ENCODE measurements around the gene LINGO1. TPM values are rescaled to one million over a fixed set of nuclear protein-coding genes. Genes with fewer than 3 reads are reported as not detected.

LINGO1 gene
- polyA plus RNA-seq, 2 donors: 0.08 to 0.25 TPM

GRCh38 chr15:77612958-77613601 lies 19.6 kb downstream of the LINGO1 start:
- Histone ChIP-seq H3K36me3 (ENCODE audit: control insufficient read depth in 2 of 2, insufficient read depth in 2 of 2, low read length in 1 of 2) (no peaks in the 10 kb centered on the region), H3K9me3 (ENCODE audit: control insufficient read depth in 2 of 2, insufficient read depth in 1 of 2, low read depth in 1 of 2, low read length in 1 of 2) (no peaks in the 10 kb centered on the region), H3K4me3 (ENCODE audit: low read depth in 1 of 2, low read length in 2 of 2) (no peak overlapping the region), H3K4me1 (ENCODE audit: control insufficient read depth in 2 of 2, insufficient read depth in 2 of 2, low read length in 1 of 2) (no peaks in the 10 kb centered on the region), H3K27ac (ENCODE audit: low read depth in 2 of 2, low read length in 1 of 2) (no peak overlapping the region), H3K27me3 (ENCODE audit: control insufficient read depth in 1 of 2, insufficient read depth in 2 of 2, low read length in 2 of 2) (no peaks in the 10 kb centered on the region)
- 66 to 69% methylated on average over 8 of the region's 8 CpGs for WGBS, 2 donors

GRCh38 chr15:77611767-77612166 lies 20.9 kb downstream of the LINGO1 start:
- H3K27ac ChIP-seq (ENCODE audit: low read depth in 2 of 2, low read length in 1 of 2): no peak overlapping the region
- no peaks in the 10 kb centered on the region for H3K27me3 ChIP-seq (ENCODE audit: control insufficient read depth in 1 of 2, insufficient read depth in 2 of 2, low read length in 2 of 2)
- no peaks in the 10 kb centered on the region for H3K9me3 ChIP-seq (ENCODE audit: control insufficient read depth in 2 of 2, insufficient read depth in 1 of 2, low read depth in 1 of 2, low read length in 1 of 2)
- no peak overlapping the region for H3K4me3 ChIP-seq (ENCODE audit: low read depth in 1 of 2, low read length in 2 of 2)
- no peaks in the 10 kb centered on the region for H3K36me3 ChIP-seq (ENCODE audit: control insufficient read depth in 2 of 2, insufficient read depth in 2 of 2, low read length in 1 of 2)
- WGBS, 2 donors: 68% methylated on average over 10 of the region's 10 CpGs
- no peaks in the 10 kb centered on the region for H3K4me1 ChIP-seq (ENCODE audit: control insufficient read depth in 2 of 2, insufficient read depth in 2 of 2, low read length in 1 of 2)

- no peaks in the 10 kb centered on the region for H3K27me3 ChIP-seq (ENCODE audit: control insufficient read depth in 1 of 2, insufficient read depth in 2 of 2, low read length in 2 of 2)
- H3K4me1 ChIP-seq (ENCODE audit: control insufficient read depth in 2 of 2, insufficient read depth in 2 of 2, low read length in 1 of 2): no peaks in the 10 kb centered on the region
- H3K4me3 ChIP-seq (ENCODE audit: low read depth in 1 of 2, low read length in 2 of 2): no peak overlapping the region
- no peak overlapping the region for H3K27ac ChIP-seq (ENCODE audit: low read depth in 2 of 2, low read length in 1 of 2)
- no peaks in the 10 kb centered on the region for H3K9me3 ChIP-seq (ENCODE audit: control insufficient read depth in 2 of 2, insufficient read depth in 1 of 2, low read depth in 1 of 2, low read length in 1 of 2)
- H3K36me3 ChIP-seq (ENCODE audit: control insufficient read depth in 2 of 2, insufficient read depth in 2 of 2, low read length in 1 of 2): no peaks in the 10 kb centered on the region
- 67 to 72% methylated on average over 9 of the region's 9 CpGs for WGBS, 2 donors
These were observed 22.0 kb downstream of the LINGO1 start for GRCh38 chr15:77610731-77611130.

DNA sequence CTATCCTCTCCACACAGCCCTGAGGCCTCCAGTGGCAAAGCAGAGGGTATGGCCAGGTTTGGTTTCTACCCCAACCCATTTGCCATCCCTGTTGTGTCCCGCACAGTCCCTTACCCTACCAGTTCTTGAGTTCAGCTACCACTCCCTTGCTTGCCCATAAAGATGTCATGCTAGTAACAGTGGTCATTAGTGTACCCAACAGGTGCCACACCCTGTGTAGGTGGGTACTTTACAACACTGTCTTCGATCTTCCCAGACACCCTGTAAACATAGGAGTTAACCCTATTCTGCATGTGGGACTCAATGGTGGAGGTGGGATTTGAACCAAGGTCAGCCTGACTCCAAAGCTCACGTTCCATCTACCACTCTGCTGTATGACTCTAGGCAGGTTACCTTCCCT lies 23.2 kb downstream of the LINGO1 start:
- 71 to 72% methylated on average over 3 of the region's 3 CpGs for WGBS, 2 donors
- Histone ChIP-seq H3K9me3 (ENCODE audit: control insufficient read depth in 2 of 2, insufficient read depth in 1 of 2, low read depth in 1 of 2, low read length in 1 of 2) (no peaks in the 10 kb centered on the region), H3K4me3 (ENCODE audit: low read depth in 1 of 2, low read length in 2 of 2) (no peak overlapping the region), H3K27me3 (ENCODE audit: control insufficient read depth in 1 of 2, insufficient read depth in 2 of 2, low read length in 2 of 2) (no peaks in the 10 kb centered on the region), H3K4me1 (ENCODE audit: control insufficient read depth in 2 of 2, insufficient read depth in 2 of 2, low read length in 1 of 2) (no peaks in the 10 kb centered on the region), H3K27ac (ENCODE audit: low read depth in 2 of 2, low read length in 1 of 2) (no peak overlapping the region), H3K36me3 (ENCODE audit: control insufficient read depth in 2 of 2, insufficient read depth in 2 of 2, low read length in 1 of 2) (no peaks in the 10 kb centered on the region)

DNA sequence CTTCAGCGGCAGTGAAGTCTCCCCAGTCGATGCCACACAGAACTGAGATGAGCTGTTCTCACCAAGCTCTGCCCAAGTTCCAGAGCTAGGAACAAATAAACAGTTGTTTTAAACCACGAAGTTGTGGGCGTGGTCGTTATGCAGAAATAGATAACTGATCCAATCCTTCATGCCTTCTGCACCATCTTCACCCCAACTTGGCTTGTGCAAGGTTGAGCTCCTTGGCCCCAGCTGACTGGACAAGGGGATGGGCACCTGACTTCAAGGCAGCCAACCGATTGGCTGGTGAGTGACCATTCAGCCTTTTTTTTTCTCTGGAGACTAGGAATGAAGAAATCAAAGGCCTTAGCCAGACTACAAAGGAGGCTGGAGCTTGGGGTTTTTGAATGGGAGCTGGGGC lies 23.9 kb downstream of the LINGO1 start:
- 79 to 84% methylated on average over 6 of the region's 6 CpGs for WGBS, 2 donors
- no peaks in the 10 kb centered on the region for H3K4me1 ChIP-seq (ENCODE audit: control insufficient read depth in 2 of 2, insufficient read depth in 2 of 2, low read length in 1 of 2)
- H3K9me3 ChIP-seq (ENCODE audit: control insufficient read depth in 2 of 2, insufficient read depth in 1 of 2, low read depth in 1 of 2, low read length in 1 of 2): no peaks in the 10 kb centered on the region
- H3K27ac ChIP-seq (ENCODE audit: low read depth in 2 of 2, low read length in 1 of 2): no peak overlapping the region
- H3K27me3 ChIP-seq (ENCODE audit: control insufficient read depth in 1 of 2, insufficient read depth in 2 of 2, low read length in 2 of 2): no peaks in the 10 kb centered on the region
- no peak overlapping the region for H3K4me3 ChIP-seq (ENCODE audit: low read depth in 1 of 2, low read length in 2 of 2)
- no peaks in the 10 kb centered on the region for H3K36me3 ChIP-seq (ENCODE audit: control insufficient read depth in 2 of 2, insufficient read depth in 2 of 2, low read length in 1 of 2)

DNA sequence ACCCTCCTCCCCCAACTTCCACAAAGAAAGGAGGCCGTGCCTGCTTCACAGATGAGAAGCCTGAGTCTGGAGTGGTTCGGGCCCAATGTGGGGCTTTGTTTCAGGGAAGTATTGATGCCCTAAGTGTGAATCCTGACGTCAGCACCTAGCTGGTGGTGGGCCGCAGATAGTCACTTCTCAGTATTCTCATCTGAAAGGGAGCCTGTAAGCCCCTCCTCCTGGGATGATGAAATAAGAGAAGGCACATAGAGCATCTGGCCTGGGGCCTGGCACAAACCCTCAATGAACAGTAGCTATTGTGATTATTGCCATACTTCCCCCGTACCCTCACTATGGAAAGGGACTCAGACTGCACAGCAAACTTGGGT lies 24.8 kb downstream of the LINGO1 start:
- Histone ChIP-seq H3K4me3 (ENCODE audit: low read depth in 1 of 2, low read length in 2 of 2) (no peak overlapping the region), H3K27me3 (ENCODE audit: control insufficient read depth in 1 of 2, insufficient read depth in 2 of 2, low read length in 2 of 2) (no peaks in the 10 kb centered on the region), H3K4me1 (ENCODE audit: control insufficient read depth in 2 of 2, insufficient read depth in 2 of 2, low read length in 1 of 2) (no peaks in the 10 kb centered on the region), H3K9me3 (ENCODE audit: control insufficient read depth in 2 of 2, insufficient read depth in 1 of 2, low read depth in 1 of 2, low read length in 1 of 2) (no peaks in the 10 kb centered on the region), H3K36me3 (ENCODE audit: control insufficient read depth in 2 of 2, insufficient read depth in 2 of 2, low read length in 1 of 2) (no peaks in the 10 kb centered on the region), H3K27ac (ENCODE audit: low read depth in 2 of 2, low read length in 1 of 2) (no peak overlapping the region)
- 83 to 90% methylated on average over 5 of the region's 5 CpGs for WGBS, 2 donors

DNA sequence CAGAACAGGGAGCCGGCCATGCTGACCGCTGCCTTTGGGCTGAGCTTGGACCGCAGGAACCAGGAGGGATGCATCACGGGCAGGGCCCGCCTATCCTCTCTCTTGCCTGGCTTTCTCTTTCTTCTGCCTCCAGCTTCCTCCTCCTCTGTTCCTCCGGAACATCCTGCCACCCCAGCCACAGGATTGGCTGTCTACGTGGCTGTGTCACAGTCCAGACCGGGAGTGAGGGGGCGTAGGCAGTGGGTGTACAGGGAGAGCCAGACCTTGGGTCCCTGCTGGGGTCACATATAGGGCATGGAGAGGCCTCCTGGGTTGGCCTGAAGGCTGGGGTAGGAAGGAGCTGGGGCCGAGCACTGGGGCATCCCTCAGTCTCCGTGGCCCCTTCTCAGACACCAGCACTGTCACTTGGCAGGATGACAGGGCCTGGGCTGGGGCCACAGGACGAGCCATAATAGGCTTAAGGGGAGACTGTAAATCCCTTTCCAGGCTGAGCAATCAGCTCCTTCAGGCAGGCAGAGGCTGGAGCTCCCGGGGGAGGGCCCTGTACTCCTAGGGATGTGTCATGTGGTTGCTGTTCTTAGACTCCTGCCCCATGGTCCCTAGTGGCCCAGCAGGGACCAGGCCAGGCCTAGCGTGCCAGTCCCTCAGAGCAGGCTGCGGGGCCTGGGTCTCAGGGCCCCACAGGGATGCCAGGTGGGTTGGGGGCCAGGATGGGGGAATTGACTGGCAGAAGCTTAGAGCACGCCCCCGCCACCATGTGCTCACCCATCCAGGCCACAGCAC lies 25.4 kb downstream of the LINGO1 start:
- Histone ChIP-seq H3K4me1 (ENCODE audit: control insufficient read depth in 2 of 2, insufficient read depth in 2 of 2, low read length in 1 of 2) (no peaks in the 10 kb centered on the region), H3K27me3 (ENCODE audit: control insufficient read depth in 1 of 2, insufficient read depth in 2 of 2, low read length in 2 of 2) (no peaks in the 10 kb centered on the region), H3K36me3 (ENCODE audit: control insufficient read depth in 2 of 2, insufficient read depth in 2 of 2, low read length in 1 of 2) (no peaks in the 10 kb centered on the region), H3K27ac (ENCODE audit: low read depth in 2 of 2, low read length in 1 of 2) (no peak overlapping the region), H3K4me3 (ENCODE audit: low read depth in 1 of 2, low read length in 2 of 2) (no peak overlapping the region), H3K9me3 (ENCODE audit: control insufficient read depth in 2 of 2, insufficient read depth in 1 of 2, low read depth in 1 of 2, low read length in 1 of 2) (no peaks in the 10 kb centered on the region)
- 73 to 82% methylated on average over 17 of the region's 17 CpGs for WGBS, 2 donors

GRCh38 chr15:77606142-77607034 lies 26.3 kb downstream of the LINGO1 start:
- 77 to 81% methylated on average over 16 of the region's 16 CpGs for WGBS, 2 donors
- Histone ChIP-seq H3K4me1 (ENCODE audit: control insufficient read depth in 2 of 2, insufficient read depth in 2 of 2, low read length in 1 of 2) (no peaks in the 10 kb centered on the region), H3K27me3 (ENCODE audit: control insufficient read depth in 1 of 2, insufficient read depth in 2 of 2, low read length in 2 of 2) (no peaks in the 10 kb centered on the region)

DNA sequence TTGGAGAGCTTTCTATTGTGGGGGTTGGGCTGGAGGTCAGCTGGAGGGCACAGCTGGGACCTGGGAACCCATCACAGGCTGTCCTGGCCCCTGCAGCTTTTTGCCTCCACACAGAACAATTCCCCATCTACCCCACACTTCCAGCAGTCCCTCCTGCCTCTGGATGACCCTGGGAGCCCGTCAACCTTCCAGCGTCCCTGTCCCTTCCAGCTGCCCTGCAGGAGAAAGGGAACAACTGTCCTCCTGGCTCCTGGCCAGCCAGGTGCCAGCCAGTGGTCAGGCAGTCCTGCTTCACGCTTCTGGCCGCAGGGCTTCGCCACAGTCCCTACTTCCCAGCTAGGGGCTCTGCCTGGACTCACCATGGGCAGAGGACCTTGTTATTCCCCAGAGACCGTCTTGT lies 27.2 kb downstream of the LINGO1 start:
- no peak overlapping the region for H3K27ac ChIP-seq (ENCODE audit: low read depth in 2 of 2, low read length in 1 of 2)
- 75 to 91% methylated on average over 6 of the region's 6 CpGs for WGBS, 2 donors
- H3K27me3 ChIP-seq (ENCODE audit: control insufficient read depth in 1 of 2, insufficient read depth in 2 of 2, low read length in 2 of 2): no peaks in the 10 kb centered on the region
- H3K4me1 ChIP-seq (ENCODE audit: control insufficient read depth in 2 of 2, insufficient read depth in 2 of 2, low read length in 1 of 2): no peaks in the 10 kb centered on the region
- H3K9me3 ChIP-seq (ENCODE audit: control insufficient read depth in 2 of 2, insufficient read depth in 1 of 2, low read depth in 1 of 2, low read length in 1 of 2): no peaks in the 10 kb centered on the region
- no peak overlapping the region for H3K4me3 ChIP-seq (ENCODE audit: low read depth in 1 of 2, low read length in 2 of 2)
- H3K36me3 ChIP-seq (ENCODE audit: control insufficient read depth in 2 of 2, insufficient read depth in 2 of 2, low read length in 1 of 2): no peaks in the 10 kb centered on the region

More at GRCh38 chr15:77606142-77607034, 26.3 kb downstream of the LINGO1 start:
- Histone ChIP-seq H3K4me3 (ENCODE audit: low read depth in 1 of 2, low read length in 2 of 2) (no peak overlapping the region), H3K9me3 (ENCODE audit: control insufficient read depth in 2 of 2, insufficient read depth in 1 of 2, low read depth in 1 of 2, low read length in 1 of 2) (no peaks in the 10 kb centered on the region), H3K36me3 (ENCODE audit: control insufficient read depth in 2 of 2, insufficient read depth in 2 of 2, low read length in 1 of 2) (no peaks in the 10 kb centered on the region), H3K27ac (ENCODE audit: low read depth in 2 of 2, low read length in 1 of 2) (no peak overlapping the region)
